ENCODE measurements around the gene SPRYD3.

The SPRYD3 gene

GRCh38 chr12:53077030-53077429, 2.2 kb downstream of the SPRYD3 start:
- DNase-seq, result no peak

GRCh38 chr12:53076461-53076860, 2.7 kb downstream of the SPRYD3 start:
- no peak for DNase-seq

- no peak for DNase-seq
Measured at GRCh38 chr12:53074999-53075370, 4.2 kb downstream of the SPRYD3 start.

DNA sequence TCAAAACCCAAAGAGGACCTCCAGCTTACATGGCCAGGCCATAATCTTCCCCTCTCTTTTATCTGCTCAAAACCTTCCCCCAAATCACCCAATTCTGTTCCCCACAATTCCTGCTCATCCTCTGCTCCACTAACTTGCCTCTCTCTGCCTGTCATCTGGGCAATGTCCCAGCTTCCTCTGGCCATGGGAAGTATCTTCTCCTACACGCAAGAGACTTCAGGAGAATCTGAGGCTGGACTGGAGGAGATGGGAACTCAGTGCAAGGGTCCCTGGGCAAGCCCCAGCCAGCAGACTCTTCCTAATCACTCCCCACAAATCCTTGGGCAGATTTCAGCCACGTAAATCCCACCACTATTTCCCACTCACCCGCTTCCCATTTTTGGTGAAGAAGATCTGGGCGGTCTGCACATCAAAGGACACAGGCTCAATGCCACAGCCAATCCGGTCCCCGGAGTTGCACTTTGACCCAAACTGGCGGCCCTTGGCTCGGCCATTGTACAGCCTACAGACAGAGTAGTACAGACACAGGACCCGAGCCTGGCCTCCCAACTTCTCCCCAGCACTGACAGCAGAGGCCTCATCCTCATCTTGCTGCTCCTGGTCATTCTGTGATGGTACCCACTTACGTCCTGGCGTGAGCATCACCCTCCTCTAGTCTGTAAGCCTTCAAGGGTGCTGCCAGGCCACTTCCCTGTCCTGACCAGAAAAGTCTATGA, 4.7 kb downstream of the SPRYD3 start:
- no peak for DNase-seq

DNA sequence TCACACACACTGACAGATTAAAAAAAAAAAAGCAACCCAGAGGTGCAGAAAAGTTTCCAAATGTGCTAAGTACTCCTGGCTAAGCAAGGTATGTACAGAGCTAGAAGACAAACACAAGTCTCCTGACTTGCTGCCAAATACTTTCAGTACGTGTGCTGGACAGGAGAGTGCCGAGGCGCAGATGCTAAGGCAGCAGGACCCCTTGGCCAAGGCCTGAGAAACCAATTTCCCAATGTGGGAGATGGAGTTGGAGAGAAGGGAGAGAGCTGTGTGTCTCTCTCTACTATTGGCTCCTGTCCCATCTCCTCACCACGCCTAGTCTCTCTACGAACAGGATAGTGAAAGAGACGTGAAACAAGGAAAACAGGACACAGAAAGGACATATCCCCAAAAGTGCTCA, 5.3 kb downstream of the SPRYD3 start:
- DNase-seq, result no peak

- DNase-seq, result peak; percentile 53
Measured at GRCh38 chr12:53071591-53072551, 7.3 kb downstream of the SPRYD3 start.

GRCh38 chr12:53070877-53071492, 8.2 kb downstream of the SPRYD3 start:
- DNase-seq, result peak; percentile 30

GRCh38 chr12:53069621-53070410, 9.4 kb downstream of the SPRYD3 start:
- no peak for DNase-seq

DNA sequence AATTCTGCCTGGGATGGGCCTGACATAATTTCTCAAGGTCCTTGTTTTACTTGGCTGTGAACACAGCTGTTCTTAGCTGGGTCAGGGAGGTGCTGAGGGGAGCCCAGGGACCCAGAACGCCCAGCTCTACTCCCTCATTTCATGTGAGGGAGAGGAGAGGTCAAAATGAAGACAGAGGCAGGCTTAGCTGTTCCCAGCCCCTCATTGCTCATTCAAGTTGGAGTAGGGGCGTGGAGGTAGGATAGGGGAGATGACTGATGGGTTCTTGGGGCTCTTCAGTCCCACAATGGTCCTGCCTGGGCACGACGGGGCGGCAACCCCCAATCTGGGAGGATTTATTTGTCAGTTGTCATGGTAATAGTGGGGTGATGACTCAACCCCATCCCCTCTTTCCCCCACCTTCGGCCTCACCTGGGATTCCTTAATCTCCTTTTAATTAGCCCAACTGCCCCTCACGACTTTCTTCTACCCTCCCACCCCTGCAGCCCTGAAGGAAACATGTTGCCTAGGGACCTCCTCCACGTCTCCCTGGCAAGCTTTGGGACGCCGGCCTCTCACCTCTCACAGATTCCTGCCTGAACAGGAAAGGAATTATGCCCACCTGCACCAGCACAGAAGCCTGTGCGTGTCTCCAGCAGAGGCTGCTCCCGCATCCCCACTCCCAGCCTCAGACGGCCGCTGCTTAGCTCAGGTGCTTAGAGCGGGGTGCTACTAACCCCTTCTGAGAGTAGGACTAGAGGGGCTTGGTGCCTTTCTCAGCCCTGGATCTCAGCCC, 10.2 kb downstream of the SPRYD3 start:
- DNase-seq, result no peak

- no peak for DNase-seq
Measured at GRCh38 chr12:53067993-53068770, 11.0 kb downstream of the SPRYD3 start.

DNA sequence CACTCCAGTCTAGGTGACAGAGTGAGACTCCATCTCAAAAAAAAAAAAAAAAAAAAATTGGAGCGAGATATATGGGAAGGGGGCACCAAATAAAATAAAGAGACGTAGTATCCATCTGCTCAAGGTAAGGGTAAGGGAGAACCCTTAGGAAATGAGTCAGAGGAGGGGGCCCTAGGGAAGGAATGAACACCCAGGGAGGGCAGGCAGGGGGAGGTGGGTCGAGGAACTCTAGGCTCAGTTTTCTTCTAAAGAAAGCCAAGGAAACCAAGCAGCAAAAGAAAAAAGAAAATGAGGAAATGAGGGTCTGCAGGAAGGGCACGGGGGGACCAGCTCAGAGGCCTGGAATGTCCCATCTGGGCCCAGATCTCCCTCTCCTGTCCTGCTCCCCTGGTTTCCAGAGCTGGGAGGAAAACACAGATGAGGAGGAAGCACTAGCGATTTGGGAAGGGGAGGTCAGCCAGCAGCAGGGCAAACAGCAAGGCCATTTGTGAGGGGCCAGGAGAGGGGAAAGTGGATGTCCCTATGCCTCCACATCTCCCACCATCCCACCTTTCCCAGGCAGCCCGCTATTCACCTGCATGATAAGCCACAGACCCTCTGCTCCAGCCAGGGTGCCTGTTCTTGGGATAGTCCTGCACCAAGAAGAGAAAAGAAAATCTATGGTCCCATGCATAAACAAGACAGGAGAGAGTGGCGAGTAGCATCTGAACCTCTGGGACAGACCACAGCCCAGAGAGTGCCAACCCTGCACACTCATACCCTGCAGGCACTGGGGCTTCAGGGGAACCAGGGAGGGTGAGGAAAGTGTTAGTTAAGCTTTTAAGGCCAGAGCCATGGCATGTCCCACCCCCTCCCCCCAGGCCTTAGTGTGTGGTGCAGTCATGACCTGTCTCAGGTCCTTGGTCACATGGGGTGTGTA, 11.9 kb downstream of the SPRYD3 start:
- no peak for DNase-seq

DNA sequence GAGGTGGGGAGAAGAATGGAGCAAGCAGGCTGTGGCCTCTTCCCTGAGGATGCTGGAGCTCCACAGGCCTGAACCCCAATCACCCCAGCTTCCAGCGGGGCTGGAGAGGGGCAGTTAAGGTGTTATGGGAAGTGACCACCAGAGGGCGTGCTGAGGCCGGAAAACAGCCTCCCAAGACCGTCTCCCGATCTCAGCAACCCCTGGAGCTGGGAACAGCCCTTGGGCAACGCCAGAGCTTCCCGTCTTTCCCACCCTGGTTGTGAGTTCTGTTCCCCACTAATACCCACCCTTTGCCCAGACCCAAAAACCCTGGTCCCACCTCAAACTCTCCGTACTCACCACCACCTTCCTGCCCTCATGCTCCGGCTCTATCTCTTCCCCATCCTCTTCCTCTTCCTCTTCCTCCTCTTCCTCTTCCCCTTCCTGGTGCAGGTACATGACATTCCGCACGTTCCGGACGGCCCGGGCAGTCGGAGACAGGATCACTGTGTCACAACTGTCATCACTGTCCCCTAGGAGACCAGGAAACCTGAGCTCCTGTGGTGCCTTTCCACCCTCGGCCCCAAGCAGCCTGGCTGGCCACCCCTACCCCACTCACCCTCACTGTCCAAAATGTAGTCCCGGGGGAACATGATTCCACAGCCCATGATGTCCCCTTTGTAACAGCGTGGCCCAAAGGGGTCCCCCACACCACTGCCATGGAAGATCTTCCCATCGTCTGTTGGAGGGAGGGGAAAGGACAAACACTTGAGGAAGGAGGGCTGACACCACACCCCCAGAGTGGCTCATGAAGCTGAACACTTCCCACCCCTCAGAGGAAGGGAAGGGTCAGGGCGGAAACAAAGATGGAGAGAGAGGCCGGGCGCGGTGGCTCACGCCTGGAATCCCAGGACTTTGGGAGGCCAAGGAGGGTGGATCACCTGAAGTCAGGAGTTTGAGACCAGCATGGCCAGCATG, 12.9 kb downstream of the SPRYD3 start:
- DNase-seq, result peak; percentile 84

- no peak for DNase-seq
Measured at GRCh38 chr12:53065470-53065869, 13.7 kb downstream of the SPRYD3 start.

DNA sequence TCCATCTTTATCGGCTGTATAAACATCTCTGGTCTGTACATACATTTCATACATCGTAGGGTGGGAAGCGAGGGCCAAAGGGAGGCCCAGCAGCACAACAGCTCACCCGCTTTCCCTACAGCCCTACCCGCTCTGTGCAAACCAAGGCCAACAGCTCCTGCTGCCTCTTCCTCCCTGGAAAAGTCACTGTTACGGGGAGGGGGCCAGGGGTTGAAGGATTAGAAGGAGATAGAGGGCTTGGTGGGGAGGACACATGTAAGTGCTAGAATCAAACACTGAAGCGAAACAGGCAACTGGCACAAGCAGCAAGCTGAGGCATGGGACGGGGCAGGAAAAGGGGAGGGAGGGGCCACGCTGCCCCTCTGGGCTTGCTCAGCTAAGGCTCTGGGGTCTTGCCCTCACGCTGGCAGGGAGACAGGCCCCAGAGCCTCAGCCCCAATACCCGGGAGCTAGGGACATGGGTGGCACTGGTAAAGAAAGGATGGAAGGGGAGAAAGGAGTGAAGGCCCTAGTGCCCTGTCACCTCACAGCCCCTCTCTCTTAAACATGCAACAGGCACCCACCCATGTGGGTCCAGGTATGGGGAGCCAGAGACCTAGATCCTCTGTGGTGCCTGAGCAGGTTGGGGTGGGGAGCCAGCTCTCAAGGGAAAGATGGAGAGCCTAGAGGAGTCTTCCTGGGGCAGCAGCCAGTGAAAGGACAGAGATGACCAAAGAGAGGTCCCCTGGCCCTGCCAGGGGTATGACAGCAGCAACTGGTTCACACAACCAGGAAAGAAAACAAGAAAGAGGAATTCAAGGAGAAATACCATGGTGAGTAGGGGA, 14.4 kb downstream of the SPRYD3 start:
- no peak for DNase-seq

GRCh38 chr12:53063708-53064612, 15.2 kb downstream of the SPRYD3 start:
- peak; percentile 66 for DNase-seq

DNA sequence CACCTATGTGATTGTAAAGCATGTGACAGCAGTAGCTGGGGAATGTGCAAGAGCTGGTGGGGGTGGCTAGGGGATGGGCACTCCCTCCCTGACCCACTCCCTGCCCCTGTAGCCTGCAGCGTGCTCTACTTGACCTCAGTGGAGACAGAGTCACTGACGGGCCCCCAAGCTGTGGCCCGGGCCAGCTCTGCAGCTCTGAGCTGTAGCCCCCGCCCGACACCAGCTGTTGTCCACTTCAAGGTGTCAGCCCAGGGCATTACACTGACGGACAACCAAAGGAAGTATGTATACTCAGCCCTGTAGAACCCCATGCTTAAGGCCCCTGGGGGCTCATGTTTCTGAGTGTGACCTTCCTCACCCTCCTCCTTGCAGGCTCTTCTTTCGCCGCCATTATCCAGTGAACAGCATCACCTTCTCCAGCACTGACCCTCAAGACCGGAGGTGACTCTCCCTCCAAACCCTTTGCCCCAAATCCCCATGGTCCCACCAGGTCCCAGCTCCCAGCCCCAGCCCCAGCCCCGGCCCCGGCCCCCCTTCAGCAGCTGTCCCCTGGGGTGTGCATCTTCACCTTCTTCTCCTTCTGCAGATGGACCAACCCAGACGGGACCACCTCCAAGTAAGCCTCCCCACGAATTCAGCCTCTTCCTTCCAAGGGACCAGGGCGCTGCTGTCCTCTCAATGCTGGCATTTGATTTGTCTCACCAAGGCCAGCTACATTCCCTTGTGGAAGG, 16.0 kb downstream of the SPRYD3 start:
- no peak for DNase-seq
